AG09309 (cell line): ENCODE measurements around the gene ALDH1L1.

Source experiments
- DNase-seq: peaks from one replicate; pipeline ENCODE4 v3.0.0-alpha.2; 2010; ENCODE audit warnings: low read depth
- H3K4me3 ChIP-seq: 2 replicates; pipeline ENCODE4 v1.5.1; 2011; ENCODE audit warnings: mild to moderate bottlenecking, low read depth, low read length, moderate library complexity; ENCODE audit not compliant: control insufficient read depth
- TF ChIP-seq, protein P1 (sequence below): IDR thresholded peaks from 2 replicates; pipeline ENCODE4 v1.5.1; 2011; ENCODE audit warnings: mild to moderate bottlenecking, low read depth, low read length, inconsistent platforms; ENCODE audit not compliant: insufficient read depth, control insufficient read depth; ENCODE audit errors: missing control alignments

The ALDH1L1 gene

DNA sequence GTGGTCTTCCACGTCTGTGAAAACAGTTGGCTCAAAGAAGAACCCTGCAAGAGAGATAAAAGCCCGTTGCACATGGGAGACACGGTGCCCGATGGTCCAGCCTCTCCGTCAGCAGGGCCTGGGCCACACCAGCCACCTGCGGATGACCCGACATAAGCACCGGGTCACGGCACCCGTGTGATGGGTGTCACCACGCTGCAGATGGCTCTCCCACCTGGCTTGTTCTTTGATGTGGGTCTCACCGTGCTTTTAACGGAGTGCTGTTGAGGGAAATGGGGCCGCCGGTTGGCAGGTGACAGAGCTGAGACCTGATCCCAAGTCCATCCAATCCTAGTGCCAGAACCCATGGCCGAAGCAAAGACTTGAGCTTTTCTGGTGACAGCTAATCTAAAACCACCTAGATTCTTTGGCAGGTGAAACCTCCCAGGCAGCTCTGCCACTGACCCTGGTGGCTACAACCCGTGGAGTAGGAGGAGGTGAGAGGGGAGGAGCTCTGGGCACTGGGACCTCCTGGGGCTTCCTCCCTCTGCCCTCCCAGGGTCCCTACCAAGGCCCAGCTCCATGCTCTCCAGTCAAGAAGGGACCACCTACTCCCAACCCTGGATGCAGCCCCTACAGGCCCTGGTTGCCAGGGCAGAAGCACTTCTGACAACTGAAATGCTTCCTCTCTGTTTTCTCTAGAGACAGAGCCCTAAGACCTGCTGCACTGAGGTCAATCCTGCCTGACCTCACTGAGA lies 73.0 kb downstream of the ALDH1L1 start:
- no peak overlapping the region for H3K4me3 ChIP-seq
- TF ChIP-seq, protein P1, sequence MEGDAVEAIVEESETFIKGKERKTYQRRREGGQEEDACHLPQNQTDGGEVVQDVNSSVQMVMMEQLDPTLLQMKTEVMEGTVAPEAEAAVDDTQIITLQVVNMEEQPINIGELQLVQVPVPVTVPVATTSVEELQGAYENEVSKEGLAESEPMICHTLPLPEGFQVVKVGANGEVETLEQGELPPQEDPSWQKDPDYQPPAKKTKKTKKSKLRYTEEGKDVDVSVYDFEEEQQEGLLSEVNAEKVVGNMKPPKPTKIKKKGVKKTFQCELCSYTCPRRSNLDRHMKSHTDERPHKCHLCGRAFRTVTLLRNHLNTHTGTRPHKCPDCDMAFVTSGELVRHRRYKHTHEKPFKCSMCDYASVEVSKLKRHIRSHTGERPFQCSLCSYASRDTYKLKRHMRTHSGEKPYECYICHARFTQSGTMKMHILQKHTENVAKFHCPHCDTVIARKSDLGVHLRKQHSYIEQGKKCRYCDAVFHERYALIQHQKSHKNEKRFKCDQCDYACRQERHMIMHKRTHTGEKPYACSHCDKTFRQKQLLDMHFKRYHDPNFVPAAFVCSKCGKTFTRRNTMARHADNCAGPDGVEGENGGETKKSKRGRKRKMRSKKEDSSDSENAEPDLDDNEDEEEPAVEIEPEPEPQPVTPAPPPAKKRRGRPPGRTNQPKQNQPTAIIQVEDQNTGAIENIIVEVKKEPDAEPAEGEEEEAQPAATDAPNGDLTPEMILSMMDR, result no peak
- no peak for DNase-seq

DNA sequence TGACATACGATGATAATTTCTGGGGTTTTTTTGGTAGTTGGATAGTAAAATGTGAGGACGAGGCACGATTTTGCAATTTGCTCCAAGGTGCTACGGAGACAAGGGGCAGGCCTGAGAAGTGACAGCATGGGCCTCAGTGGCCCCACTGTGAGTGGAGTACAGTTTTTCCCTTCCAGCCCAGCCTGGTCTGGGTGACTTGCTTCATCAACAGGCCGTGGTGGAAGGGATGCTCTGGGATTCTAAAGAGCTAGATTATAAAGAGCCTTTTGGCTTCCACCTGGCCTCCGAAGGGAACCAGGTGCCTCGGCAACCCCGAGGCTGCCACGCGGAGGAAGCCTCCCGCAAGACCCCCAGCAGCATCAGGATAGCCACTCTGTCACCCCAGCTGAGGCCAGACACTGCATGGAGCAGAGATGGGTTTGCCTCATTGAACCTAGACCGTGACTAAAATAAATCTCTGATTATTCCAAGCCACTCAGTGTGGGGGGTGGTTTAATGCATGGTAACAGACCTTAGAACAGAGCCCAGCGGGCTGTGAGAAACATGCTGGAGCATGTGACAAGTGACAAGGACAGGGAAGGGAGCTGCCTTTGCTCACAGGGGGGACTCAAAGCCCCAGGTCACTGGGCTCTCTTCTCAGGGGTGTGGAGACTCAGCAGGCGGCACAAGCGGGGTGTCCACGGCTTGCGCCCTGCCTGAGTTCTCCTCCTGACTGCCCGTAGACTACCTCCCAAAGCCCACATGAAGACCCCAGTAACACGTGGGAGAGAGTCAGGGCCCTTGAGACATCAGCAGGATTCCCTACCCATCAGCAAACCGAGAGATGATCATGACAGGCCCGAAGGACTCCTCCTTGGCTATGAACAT lies 73.8 kb downstream of the ALDH1L1 start:
- TF ChIP-seq, protein P1, result no peak
- no peak overlapping the region for H3K4me3 ChIP-seq
- DNase-seq, result no peak

DNA sequence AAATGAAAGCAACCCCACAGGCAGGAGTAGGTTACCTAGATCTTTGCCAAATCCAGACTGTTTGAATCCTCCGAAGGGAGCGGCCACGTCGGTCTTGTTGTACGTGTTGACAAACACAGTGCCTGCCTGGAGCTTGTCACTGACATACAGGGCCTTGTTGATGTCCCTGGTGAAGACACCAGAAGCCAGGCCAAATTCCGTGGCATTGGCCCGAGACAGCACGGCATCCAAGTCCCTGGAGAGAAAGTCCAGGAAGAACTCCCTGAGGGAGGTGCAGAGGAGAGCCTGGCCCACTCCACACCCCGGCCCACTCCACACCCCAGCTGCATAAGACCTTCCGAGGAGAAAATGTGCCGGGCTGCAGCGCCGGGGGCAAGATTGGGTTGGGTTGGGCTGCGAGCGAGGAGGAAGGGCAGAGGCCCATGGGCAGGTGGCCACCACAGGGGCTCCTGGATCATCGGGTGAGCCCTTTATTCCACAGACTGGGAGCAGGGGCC lies 74.6 kb downstream of the ALDH1L1 start:
- H3K4me3 ChIP-seq, result no peak overlapping the region
- TF ChIP-seq, protein P1, result no peak
- no peak for DNase-seq

DNA sequence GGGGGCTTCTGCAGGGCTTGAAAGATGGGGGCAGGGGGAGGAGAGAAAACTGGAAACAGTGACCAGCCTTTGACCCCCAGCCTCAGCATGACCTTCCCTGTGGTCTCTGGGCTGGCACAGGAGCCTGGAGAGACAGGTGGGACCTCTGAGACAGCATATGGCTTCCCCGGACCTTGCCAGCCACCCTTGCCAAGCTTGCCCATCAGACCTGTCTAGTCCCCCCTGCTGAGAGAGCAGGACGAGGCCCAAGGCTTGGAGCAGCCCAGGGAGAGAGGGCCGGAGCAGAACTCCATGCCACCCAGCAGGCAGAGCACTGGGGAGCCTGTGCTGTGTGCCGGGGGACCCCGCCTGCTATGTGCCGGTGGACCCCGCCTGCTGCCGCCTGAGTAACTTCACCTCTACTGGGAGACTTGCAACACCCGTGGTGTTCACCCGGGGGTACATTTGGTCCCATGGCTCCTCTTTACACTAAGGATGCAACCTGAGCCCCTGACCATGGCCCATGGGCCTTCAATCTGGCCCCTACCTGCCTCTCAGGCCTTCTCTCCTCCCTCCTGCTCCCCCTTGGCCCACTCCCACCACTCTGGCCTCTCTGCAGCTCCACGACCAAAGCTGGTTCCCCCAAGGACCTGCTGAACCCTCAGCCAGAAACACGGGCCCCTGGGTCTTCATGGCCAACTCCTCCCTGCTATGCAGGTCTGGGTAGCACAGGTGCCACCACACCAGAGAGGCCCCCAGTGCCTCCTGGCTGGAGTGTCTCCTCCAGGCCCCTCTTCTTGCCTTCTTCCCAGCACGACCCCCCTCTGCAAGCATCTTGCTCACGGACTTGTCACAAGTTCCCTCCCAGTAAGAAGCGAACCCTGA lies 75.4 kb downstream of the ALDH1L1 start:
- H3K4me3 ChIP-seq, result no peak overlapping the region
- no peak for DNase-seq
- TF ChIP-seq, protein P1, result no peak

DNA sequence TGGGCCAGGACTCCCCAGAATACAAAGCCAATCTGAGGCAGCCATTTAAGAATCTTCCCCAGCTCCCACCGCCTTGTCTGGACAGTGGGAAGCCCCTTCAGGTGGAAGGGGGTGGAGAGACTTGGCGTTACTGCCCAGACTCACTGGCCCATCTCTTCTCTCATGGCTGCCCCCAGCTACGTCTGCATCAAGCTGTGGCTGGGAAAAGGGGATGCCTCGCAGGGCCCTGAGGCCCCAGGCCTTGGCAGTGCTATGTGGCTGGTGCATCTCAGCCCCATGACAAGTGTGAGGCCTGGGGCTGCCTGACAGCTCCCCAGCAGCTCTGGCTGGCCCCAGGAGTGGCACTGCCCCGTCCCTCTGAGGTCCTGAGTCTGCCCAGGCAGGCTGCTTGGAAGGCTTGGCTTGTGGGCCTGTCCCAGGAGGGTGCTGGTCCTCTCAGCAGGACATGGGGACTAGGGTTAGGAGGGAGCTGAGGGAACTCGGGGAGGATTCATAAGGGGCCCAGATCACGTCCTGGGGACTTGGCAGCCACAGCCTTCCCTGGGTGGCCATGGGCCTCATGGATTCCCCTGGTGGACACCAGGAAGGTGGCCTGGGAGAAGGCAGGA lies 76.3 kb downstream of the ALDH1L1 start:
- TF ChIP-seq, protein P1, result no peak
- no peak for DNase-seq
- no peak overlapping the region for H3K4me3 ChIP-seq
